ENCODE measurements around the gene ADAMTSL4. TPM values are rescaled to one million over a fixed set of nuclear protein-coding genes. Genes with fewer than 3 reads are reported as not detected.
"Not testable (repeated sequence)": the region's sequence is repeated elsewhere in the genome, so short reads cannot be mapped to it uniquely, and the experiment has no call there.

Gene ADAMTSL4
- total RNA-seq, 1 experiment from 2014 or later: 0.87 TPM

DNA sequence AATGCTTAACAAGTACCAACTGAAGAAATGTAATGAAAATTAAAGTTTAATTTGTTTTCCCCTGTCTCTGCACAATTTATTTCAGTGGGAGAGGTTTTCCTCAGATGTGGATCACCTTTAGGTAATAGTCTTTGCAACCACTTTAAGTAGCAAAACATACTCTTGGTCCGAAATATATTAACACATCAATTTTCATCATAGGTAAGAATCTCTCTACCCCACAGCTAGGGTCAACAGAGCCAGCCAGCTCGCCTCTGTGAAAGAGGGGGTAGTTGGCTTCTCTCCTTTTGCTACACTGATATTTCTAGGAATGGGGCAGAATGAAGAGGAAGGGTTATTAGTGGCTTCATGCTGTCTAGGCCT, 55.0 kb downstream of the ADAMTSL4 start:
- no peak for DNase-seq
- no peaks in the 10 kb centered on the region for H3K9me3 ChIP-seq (ENCODE audit: low read length)
- H3K27me3 ChIP-seq (ENCODE audit: low read length): no peaks in the 10 kb centered on the region
- no peak overlapping the region for H3K4me3 ChIP-seq (ENCODE audit: low read length)
- no peaks in the 10 kb centered on the region for H3F3A ChIP-seq (ENCODE audit: low read length, unreplicated experiment)
- POLR2A ChIA-PET (ENCODE audit: unreplicated experiment): interaction anchor here (1.0 to 1.1 kb wide), 2 partner anchors 25 kb away, joined by 4 to 5 read pairs; partner anchors contain the start of gene MCL1
- ATAC-seq: no peak
- H4K20me1 ChIP-seq (ENCODE audit: low read length): no peaks in the 10 kb centered on the region
- peaks cover 19% of the 10 kb centered on the region for H3K4me1 ChIP-seq (ENCODE audit: insufficient read depth, low read length)
- H3K9ac ChIP-seq (ENCODE audit: low read length): peak overlapping the region; percentile 70
- H3K27ac ChIP-seq (ENCODE audit: low read length): peak overlapping the region; percentile 92
- CTCF ChIA-PET: no interaction called here
- H3K9me2 ChIP-seq (replicated peaks; ENCODE audit: low read length): no peaks in the 10 kb centered on the region
- H3K79me2 ChIP-seq (ENCODE audit: low read length): 0 out of 2 replicates have a peak, but pooled peaks cover 3% of the 10 kb centered on the region
- H2AFZ ChIP-seq (ENCODE audit: low read length): no peak overlapping the region
- intact Hi-C loops (cut with micrococcal nuclease): loop anchor here (2.0 kb wide), 1 partner anchor 25 kb away; the partner anchor contains the start of gene MCL1
- peak overlapping the region; percentile 40 for H3K4me2 ChIP-seq (ENCODE audit: low read length)
- BruUV-seq (replicated peaks): TSS peak; percentile 88
- TF ChIP-seq EZH2 (IDR thresholded peaks at IDR 0.05; ENCODE audit: low read length, unreplicated experiment): no peak
- no peak for TF ChIP-seq EZH2phosphoT487 (IDR thresholded peaks at IDR 0.05; ENCODE audit: borderline replicate concordance, low read length)
- TF ChIP-seq, protein P1, sequence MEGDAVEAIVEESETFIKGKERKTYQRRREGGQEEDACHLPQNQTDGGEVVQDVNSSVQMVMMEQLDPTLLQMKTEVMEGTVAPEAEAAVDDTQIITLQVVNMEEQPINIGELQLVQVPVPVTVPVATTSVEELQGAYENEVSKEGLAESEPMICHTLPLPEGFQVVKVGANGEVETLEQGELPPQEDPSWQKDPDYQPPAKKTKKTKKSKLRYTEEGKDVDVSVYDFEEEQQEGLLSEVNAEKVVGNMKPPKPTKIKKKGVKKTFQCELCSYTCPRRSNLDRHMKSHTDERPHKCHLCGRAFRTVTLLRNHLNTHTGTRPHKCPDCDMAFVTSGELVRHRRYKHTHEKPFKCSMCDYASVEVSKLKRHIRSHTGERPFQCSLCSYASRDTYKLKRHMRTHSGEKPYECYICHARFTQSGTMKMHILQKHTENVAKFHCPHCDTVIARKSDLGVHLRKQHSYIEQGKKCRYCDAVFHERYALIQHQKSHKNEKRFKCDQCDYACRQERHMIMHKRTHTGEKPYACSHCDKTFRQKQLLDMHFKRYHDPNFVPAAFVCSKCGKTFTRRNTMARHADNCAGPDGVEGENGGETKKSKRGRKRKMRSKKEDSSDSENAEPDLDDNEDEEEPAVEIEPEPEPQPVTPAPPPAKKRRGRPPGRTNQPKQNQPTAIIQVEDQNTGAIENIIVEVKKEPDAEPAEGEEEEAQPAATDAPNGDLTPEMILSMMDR (conservative IDR thresholded peaks at IDR 0.05; ENCODE audit: low read depth, low read length): no peak
- no peaks in the 10 kb centered on the region for H3K36me3 ChIP-seq (ENCODE audit: low read depth, low read length)

DNA sequence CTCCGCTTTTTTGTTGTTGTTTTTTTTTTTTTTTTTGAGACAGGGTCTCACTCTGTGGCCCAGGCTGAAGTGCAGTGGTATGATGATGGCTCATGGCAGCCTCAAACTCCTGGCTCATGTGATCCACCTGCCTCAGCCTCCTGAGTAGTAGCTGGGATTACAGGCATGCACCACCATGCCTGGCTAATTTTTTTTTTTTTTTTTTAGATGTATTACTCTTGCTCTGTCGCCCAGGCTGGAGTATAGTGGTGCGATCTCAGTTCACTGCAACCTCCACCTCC, 56.2 kb downstream of the ADAMTSL4 start:
- H3K9me2 ChIP-seq (replicated peaks; ENCODE audit: low read length); H3K9me3 ChIP-seq (ENCODE audit: low read length); CTCF ChIA-PET; DNase-seq; ATAC-seq; H3F3A ChIP-seq (ENCODE audit: low read length, unreplicated experiment); H3K27me3 ChIP-seq (ENCODE audit: low read length); H3K36me3 ChIP-seq (ENCODE audit: low read depth, low read length); H2AFZ ChIP-seq (ENCODE audit: low read length); H3K4me3 ChIP-seq (ENCODE audit: low read length); BruUV-seq (replicated peaks); H4K20me1 ChIP-seq (ENCODE audit: low read length): not testable (repeated sequence)
- POLR2A ChIA-PET (ENCODE audit: unreplicated experiment): interaction anchor here (0.6 to 1.1 kb wide), 3 partner anchors 26 to 37 kb away, joined by 3 to 4 read pairs (median 4); partner anchors contain the start of gene MCL1
- Histone ChIP-seq H3K4me2 (ENCODE audit: low read length) (peak overlapping the region; percentile 40; the same call in 1 of the 2 replicates), H3K79me2 (ENCODE audit: low read length) (peaks cover 14% of the 10 kb centered on the region; the same call in 1 of the 2 replicates), H3K4me1 (ENCODE audit: insufficient read depth, low read length) (peaks cover 19% of the 10 kb centered on the region), H3K27ac (ENCODE audit: low read length) (peak overlapping the region; percentile 92), H3K9ac (ENCODE audit: low read length) (peak overlapping the region; percentile 60)
- intact Hi-C loops (cut with micrococcal nuclease): loop anchor here (2.0 kb wide), 1 partner anchor 27 kb away; the partner anchor contains the start of gene MCL1

DNA sequence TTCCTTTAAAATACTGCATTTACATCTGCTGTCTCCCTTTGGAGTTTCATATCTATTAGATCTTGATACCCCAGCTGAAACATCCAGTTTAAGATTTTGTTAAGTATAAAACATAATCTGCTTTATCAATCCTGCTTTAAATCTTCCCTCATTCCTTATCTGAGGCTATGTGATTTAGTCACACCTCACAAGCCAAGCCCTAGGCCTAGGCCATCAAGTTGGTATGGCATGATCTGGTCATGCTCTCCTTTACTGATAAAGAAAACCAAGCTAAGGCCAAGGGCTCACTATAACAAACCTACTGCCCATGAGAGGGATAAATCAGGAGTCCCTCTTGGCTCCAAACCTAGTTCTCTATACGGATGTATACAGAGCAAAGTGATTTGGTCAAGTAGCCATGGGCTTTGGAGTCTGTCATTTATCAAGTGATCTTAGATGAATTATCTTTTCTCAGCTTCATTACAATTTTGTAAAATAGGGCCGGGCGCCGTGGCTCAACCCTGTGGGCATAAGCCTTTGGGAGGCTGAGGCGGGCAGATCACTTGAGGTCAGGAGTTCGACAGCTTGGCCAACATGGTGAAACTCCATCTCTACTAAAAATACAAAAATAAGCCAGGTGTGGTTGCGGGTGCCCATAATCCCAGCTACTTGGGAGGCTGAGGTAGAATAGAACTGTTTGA, 57.4 kb downstream of the ADAMTSL4 start:
- TF ChIP-seq EZH2phosphoT487 (IDR thresholded peaks at IDR 0.05; ENCODE audit: borderline replicate concordance, low read length): no peak
- TF ChIP-seq, protein P1 (conservative IDR thresholded peaks at IDR 0.05; ENCODE audit: low read depth, low read length): no peak
- TF ChIP-seq EZH2 (IDR thresholded peaks at IDR 0.05; ENCODE audit: low read length, unreplicated experiment): no peak
- intact Hi-C loops (cut with micrococcal nuclease): no loop called here
- Histone ChIP-seq H3K9ac (ENCODE audit: low read length) (no peak overlapping the region), H3K4me1 (ENCODE audit: insufficient read depth, low read length) (peaks cover 27% of the 10 kb centered on the region), H4K20me1 (ENCODE audit: low read length) (no peaks in the 10 kb centered on the region), H3K4me3 (ENCODE audit: low read length) (no peak overlapping the region), H3K79me2 (ENCODE audit: low read length) (peaks cover 18% of the 10 kb centered on the region; the same call in 1 of the 2 replicates), H3K9me2 (replicated peaks; ENCODE audit: low read length) (no peaks in the 10 kb centered on the region), H3K4me2 (ENCODE audit: low read length) (no peak overlapping the region), H3F3A (ENCODE audit: low read length, unreplicated experiment) (no peaks in the 10 kb centered on the region), H3K27ac (ENCODE audit: low read length) (peak overlapping the region; percentile 7; the same call in 1 of the 2 replicates), H3K36me3 (ENCODE audit: low read depth, low read length) (no peaks in the 10 kb centered on the region), H3K9me3 (ENCODE audit: low read length) (no peaks in the 10 kb centered on the region), H2AFZ (ENCODE audit: low read length) (no peak overlapping the region), H3K27me3 (ENCODE audit: low read length) (no peaks in the 10 kb centered on the region)
- ATAC-seq (no peak), DNase-seq (no peak)
- CTCF ChIA-PET: no interaction called here
- BruUV-seq (replicated peaks): no TSS peak
- POLR2A ChIA-PET (ENCODE audit: unreplicated experiment): no interaction called here

Data from PC-3 (cell line).